Sigmoid colon (tissue), 4 donors: ENCODE data around the gene PHF13.

Source experiments
- CTCF ChIP-seq, 4 experiments: fragments of 450-650 bp in 3 of 4; fragments of 200-600 bp in 1 of 4; IDR thresholded peaks; one replicate each; pipeline ENCODE4 v1.5.1; 2016 to 2019; ENCODE audit warnings: antibody characterized with exemption in 4 of 4, mild to moderate bottlenecking in 3 of 4, moderate library complexity in 2 of 4
- EP300 ChIP-seq, 4 donors: sonication (generic); formaldehyde crosslinking; IDR thresholded peaks; one replicate each; pipeline ENCODE4 v1.6.1; 2017; ENCODE audit warnings: antibody characterized with exemption in 4 of 4
- POLR2A ChIP-seq, 2 donors: fragments of 450-650 bp; IDR thresholded peaks; one replicate each; pipeline ENCODE4 v1.6.1; 2016; ENCODE audit warnings: antibody characterized with exemption in 2 of 2, mild to moderate bottlenecking in 2 of 2, moderate library complexity in 2 of 2

DNA sequence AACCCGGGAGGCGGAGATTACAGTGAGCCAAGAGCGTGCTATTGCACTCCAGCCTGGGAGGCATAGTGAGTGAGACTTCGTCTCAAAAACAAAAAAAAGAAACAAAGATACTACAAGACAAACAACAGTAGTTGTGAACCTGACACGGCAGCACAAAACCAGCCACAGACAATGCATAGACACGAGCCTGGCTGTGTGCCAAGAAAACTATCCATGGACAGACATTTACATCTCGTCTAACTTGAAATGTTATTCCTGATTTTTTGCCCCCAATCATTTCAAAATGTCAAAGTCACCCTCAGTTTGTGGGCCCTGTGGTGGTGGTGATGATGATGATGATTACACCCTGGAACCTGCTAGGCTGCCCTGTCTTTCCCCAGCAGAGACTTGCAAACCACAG lies 17.2 kb upstream of the PHF13 start:
- TF ChIP-seq CTCF (IDR thresholded peaks at IDR 0.05) (no peak), POLR2A (IDR thresholded peaks at IDR 0.05) (no peak), EP300 (IDR thresholded peaks at IDR 0.05) (no peak)
